ENCODE data around the gene CD27. TPM values are rescaled to one million over a fixed set of nuclear protein-coding genes. Genes with fewer than 3 reads are reported as not detected.

CD27 gene
- total and polyA plus RNA-seq, 2 of the 8 experiments (the other 6 are each of a cell fraction or from before 2014, with no cell fraction given), result 0.28 to 0.39 TPM

GRCh38 chr12:6488240-6488639 lies 43.5 kb downstream of the CD27 start:
- Histone ChIP-seq H3K4me2 (ENCODE audit: insufficient read depth in 1 of 2, low read depth in 2 of 2, low read length in 2 of 2) (no peak overlapping the region), H2BK12ac (ENCODE audit: low read depth, low read length) (no peak overlapping the region), H3K56ac (replicated peaks; ENCODE audit: insufficient read length, low read depth, low read length) (no peak overlapping the region), H3K9me3 (ENCODE audit: insufficient read depth in 2 of 2, low read depth in 1 of 2, low read length in 1 of 2) (no peaks in the 10 kb centered on the region), H4K20me1 (replicated peaks in 1 of 2; ENCODE audit: control insufficient read depth in 1 of 2, insufficient read depth in 2 of 2, low read length in 2 of 2) (no peaks in the 10 kb centered on the region), H4K5ac (ENCODE audit: insufficient read length, low read depth, low read length) (no peak overlapping the region), H2BK20ac (ENCODE audit: low read length) (no peak overlapping the region), H4K91ac (replicated peaks; ENCODE audit: insufficient read length, low read length) (no peak overlapping the region), H4K8ac (ENCODE audit: extremely low read depth, insufficient read depth, low read length) (no peak overlapping the region), H3K14ac (ENCODE audit: insufficient read length) (no peak overlapping the region), H2AK5ac (ENCODE audit: low read depth, low read length) (no peak overlapping the region), H2BK120ac (replicated peaks; ENCODE audit: low read depth, low read length) (no peak overlapping the region), H3K4me3 (ENCODE audit: extremely low read depth in 1 of 4, insufficient read depth in 2 of 4, low read depth in 3 of 4, low read length in 4 of 4) (no peak overlapping the region), H3K4ac (replicated peaks; ENCODE audit: insufficient read length, low read depth, low read length) (no peak overlapping the region), H3K18ac (ENCODE audit: extremely low read depth, low read length) (no peak overlapping the region), H3K27me3 (replicated peaks in 1 of 4; ENCODE audit: control insufficient read depth in 3 of 4, extremely low read depth in 1 of 4, insufficient read depth in 3 of 4, low read length in 3 of 4) (no peaks in the 10 kb centered on the region), H2BK5ac (ENCODE audit: low read depth, low read length) (no peak overlapping the region), H3K27ac (ENCODE audit: low read depth, low read length) (no peak overlapping the region), H3K9ac (replicated peaks in 1 of 4; ENCODE audit: extremely low read depth in 1 of 4, low read depth in 3 of 4, low read length in 3 of 4) (no peak overlapping the region), H2BK15ac (ENCODE audit: low read length) (no peak overlapping the region), H3K23me2 (ENCODE audit: low read depth, low read length) (peaks cover 3% of the 10 kb centered on the region), H3K4me1 (replicated peaks in 1 of 4; ENCODE audit: control insufficient read depth in 3 of 4, insufficient read depth in 4 of 4, low read length in 3 of 4) (peaks cover 0 to 6% (median 1%) of the 10 kb centered on the region in 4 experiments; a peak in 2 of 7 replicates), H3K36me3 (ENCODE audit: control insufficient read depth in 2 of 4, insufficient read depth in 4 of 4, low read length in 3 of 4) (peaks cover 0 to 10% (median 0%) of the 10 kb centered on the region in 4 experiments; a peak in 2 of 8 replicates), H2AFZ (ENCODE audit: low read length) (no peak overlapping the region), H3K23ac (ENCODE audit: insufficient read length) (no peak overlapping the region), H3K79me1 (ENCODE audit: low read depth, low read length) (no peaks in the 10 kb centered on the region; the same call in 1 of the 2 replicates), H3K79me2 (ENCODE audit: control insufficient read depth in 1 of 2, insufficient read depth in 2 of 2, low read length in 2 of 2) (peaks cover 0 to 14% of the 10 kb centered on the region in 2 experiments; a peak in 3 of 4 replicates)
- WGBS, 2 experiments (ENCODE audit: extremely low coverage in 1 of 2, insufficient coverage in 1 of 2, insufficient read length in 1 of 2, insufficient replicate concordance in 2 of 2, low coverage in 1 of 2, low lambda C conversion rate in 2 of 2, missing lambda C conversion rate in 1 of 2), result 100% methylated on average over 1 of the region's 1 CpG; no CpG with 5 or more reads in 1 of the 2 experiments
- CTCF ChIA-PET (ENCODE audit: partially characterized antibody), result interaction anchor here (0.8 to 1.5 kb wide), 3 partner anchors 23 to 246 kb away, joined by 3 to 13 read pairs (median 5); no protein-coding TSS in a partner anchor
- FAIRE-seq (no peak), DNase-seq (ENCODE audit: low read depth in 1 of 2, low spot score in 2 of 2) (no peak)
- POLR2A ChIA-PET (ENCODE audit: partially characterized antibody), result interaction anchor here (0.6 to 3.7 kb wide), 9 partner anchors 11 to 326 kb away, joined by 3 to 18 read pairs (median 3); partner anchors contain the start of genes GAPDH and VAMP1
- TF ChIP-seq BACH1 (IDR thresholded peaks at IDR 0.05; ENCODE audit: low read length) (no peak), TEAD4 (IDR thresholded peaks at IDR 0.05; ENCODE audit: low read depth, low read length) (no peak), RAD21 (IDR thresholded peaks at IDR 0.05 in 1 of 2, conservative IDR thresholded peaks at IDR 0.05 in 1 of 2; ENCODE audit: low read depth in 2 of 2, low read length in 2 of 2) (no peak), SIX5 (IDR thresholded peaks at IDR 0.05; ENCODE audit: low read depth, low read length) (no peak), ATF2 (IDR thresholded peaks at IDR 0.05; ENCODE audit: low read length) (no peak), SRF (IDR thresholded peaks at IDR 0.05; ENCODE audit: low read depth, low read length) (no peak), CTCF (IDR thresholded peaks at IDR 0.05; ENCODE audit: control extremely low read depth in 1 of 3, insufficient read depth in 1 of 3, low read depth in 1 of 3, low read length in 3 of 3) (no peak), ZNF274 (IDR thresholded peaks at IDR 0.05; ENCODE audit: borderline replicate concordance, extremely low read depth, low read length) (no peak), SUZ12 (IDR thresholded peaks at IDR 0.05; ENCODE audit: low read length) (no peak)
